ENCODE measurements around the gene ZNF423.

Gene ZNF423

DNA sequence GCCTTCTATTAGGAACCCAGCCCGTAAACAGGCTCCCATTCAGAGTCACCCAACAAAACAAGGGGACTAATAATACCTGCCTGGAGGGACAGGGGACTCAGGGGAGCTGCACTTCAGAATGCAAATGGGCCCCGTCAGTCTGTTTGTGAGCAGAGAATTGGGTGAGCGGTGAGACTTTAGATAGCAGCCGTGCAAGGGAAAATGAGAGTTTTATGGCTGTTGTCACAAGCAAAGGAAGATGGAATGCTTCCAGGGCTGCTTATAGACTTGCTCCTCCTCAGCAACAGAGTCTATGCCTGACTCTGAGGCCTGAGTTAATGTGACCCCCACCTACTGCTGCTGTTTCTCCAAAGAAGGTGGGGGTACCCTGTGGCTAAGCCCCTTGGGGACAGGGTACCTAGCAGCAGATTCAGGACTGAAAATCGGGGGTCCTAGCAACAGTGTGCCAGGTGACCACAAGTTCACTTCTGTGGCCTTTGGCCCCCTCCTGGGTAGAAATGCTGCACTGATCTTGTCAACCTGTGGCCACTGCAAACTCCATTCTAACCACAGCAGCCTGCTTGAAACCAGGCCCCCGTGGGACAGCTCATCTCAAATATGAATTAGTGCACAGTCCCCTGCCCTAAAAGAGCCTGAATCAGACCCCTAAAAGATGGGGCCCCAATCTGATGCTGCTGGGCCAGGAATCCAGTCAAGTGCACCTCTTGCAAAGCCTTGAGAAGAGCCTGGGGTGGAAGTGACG lies 355.9 kb downstream of the ZNF423 start:
- DNase-seq, result no peak

DNA sequence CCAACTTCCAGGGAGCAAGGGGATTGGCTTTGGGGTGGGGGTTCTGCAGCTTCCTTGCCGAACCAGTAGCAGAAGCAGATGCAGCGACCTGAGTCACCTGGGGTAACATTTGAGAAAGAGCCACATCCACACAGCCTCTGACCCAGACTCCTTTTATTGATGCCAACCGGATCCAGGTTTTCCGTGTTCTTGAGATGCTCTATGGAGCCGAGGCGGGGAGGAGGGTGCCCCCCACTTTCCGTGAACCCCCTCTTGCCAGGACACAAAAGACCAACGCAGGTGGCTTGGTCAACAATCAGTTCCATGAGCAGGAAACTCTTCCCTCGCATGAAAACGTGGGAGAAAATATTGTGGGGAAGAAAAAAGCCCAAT lies 356.5 kb downstream of the ZNF423 start:
- DNase-seq, result no peak

DNA sequence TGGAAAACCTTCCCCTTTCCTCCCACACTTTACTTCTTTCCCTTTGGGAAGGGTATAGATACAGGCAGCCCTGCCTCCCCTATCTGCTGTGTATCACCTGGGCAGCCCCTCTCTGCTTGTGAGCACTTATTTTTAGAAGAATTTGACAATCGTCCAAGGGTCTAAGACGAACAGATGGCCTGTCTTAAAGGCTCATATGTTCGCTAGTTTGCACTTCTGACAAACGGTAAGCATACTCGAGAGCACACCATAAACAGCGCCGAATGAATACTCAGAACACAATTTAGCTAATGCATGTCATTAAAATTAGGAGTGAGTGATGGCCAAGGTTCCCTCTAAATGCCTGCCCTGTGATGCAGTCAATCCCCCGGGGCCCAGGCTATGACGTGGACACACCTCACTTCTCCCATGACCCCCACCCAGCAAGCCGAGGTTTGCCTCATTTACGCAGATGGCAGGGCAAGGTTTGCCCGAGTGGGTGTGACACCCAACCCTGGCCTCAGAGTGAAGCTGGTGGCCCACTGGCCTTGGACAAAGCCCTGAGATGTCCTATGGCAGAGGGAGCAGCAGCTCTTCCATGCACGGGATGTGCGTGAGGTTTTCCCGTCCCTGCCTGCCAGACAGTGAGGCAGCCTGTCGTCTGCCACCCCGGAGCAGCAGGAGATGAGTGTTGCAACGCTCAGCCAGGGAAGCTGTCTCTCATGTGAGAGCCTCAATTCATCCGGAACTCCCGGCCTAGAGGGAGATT lies 357.1 kb downstream of the ZNF423 start:
- no peak for DNase-seq

DNA sequence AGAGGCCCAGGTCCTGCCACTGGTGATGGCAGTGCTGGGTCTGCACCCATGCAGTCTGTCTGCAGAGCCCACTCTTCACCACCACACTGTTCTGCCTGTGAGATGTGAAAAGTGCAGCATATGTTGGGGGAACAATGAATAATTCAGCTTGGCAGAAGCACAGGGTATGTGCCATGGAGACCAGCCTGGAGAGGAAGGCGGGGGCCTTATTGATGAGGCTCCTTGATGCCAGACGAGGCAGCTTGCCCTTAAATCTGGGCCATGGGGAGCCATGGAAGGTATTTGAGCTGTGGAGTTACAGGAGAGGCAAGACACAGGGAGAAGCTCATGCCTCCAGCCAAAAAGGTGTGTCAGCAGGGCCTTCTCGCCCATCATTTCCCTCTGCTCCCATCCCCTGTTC lies 357.6 kb downstream of the ZNF423 start:
- no peak for DNase-seq

DNA sequence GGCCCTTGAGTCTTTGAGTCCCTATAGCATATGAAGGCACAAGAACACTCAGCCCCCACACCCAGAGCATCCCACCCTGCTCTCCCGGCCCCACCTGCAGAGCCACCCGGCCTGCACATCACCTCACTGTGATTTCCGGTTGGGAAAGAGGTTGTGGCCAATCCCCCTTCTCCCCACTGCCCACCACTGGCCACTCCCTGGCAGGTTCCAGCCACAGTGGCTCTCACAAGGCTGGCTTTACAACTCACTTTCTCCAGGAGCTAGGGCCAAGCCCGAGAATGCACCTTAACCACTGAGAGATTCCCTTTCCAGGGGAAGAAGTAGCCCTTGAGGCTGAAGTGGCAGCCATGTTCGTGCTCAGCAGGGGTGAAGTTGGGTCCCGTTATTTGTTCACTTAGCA lies 358.4 kb downstream of the ZNF423 start:
- DNase-seq, result no peak

DNA sequence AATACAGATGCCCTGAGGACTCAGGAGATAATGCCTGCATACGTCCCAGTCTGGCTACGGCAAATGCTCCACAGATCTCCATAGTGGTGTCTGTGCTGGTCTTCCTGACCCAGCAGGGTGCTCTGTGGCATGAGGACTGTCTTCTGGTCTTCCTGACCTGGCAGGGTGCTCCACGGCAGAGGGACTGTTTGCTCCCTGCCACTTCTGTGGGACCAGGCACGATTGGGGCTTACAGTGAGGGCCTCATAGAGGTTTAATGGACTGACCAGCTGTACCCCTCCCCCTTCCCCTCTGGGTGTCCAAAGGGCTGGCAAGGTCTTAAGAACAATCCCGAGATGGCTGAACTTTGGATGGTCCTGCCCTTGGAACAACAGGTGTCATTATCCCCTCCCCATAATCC lies 359.3 kb downstream of the ZNF423 start:
- DNase-seq, result no peak

DNA sequence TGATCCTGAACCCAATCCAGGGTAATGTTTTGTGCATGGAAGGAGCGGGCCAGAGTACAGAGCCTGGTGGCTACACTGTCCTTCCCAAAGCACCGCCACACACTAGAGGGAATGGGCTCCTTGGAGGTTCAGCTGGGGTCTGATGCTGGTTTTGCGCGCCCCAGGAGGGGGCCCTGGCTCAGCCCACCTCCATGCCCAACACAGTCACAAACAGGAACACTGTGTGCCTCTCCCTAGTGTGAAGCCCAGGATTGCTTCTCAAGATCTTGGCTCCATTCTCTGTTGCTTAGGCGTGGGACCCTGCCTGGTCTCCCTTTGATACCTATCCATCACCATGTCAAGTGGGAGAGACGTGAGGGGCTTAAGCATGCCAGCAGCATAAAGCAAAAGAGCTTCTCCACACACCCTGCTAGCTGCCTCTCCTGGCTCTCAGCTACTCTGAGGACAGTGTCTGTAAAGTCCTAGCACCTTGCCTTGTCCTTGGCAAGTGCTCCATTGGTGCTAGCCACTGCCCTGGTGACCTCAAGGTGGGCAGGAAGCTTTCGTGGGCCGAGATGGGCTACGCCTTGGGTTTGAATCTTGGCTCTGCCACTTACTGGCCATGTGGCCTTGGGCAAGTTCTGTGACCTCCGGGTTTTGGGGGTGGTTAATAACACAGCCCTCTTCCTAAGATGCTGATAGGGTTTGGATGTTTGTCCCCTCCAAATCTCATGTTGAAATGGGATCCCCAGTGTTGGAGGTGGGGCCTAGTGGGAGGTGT lies 360.1 kb downstream of the ZNF423 start:
- DNase-seq, result no peak

DNA sequence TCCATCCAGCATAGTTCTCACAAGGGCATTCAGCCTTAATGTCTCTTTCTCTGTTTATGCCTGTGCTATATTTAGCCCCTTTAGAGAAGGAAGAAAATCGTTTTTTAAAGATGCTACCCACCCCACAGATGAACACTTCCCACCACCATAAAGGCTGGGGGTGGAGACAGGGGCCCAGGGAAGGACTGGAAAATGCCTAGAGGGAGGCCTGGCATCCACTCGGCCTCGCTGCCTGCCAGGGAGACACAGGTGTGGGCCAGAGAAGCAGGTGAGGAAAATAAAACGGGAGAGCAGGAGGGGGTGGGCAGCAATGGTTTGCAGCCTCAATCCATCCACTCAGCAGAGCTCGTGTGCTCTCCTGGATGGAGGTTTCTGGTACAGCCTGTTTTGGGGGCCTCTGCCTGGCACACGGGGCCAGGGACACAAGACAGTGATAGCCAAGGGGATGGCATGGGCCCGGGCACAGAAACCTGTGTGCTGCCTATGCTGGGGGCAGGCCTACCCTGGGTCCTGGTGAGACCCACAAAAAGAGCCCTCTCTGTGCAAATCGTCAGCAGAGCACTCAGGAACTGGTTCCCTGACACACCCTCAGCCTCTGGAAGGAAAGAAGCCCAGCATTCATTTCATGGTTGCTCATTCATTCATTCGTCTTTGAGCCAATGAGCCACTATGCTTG lies 360.9 kb downstream of the ZNF423 start:
- DNase-seq, result no peak

DNA sequence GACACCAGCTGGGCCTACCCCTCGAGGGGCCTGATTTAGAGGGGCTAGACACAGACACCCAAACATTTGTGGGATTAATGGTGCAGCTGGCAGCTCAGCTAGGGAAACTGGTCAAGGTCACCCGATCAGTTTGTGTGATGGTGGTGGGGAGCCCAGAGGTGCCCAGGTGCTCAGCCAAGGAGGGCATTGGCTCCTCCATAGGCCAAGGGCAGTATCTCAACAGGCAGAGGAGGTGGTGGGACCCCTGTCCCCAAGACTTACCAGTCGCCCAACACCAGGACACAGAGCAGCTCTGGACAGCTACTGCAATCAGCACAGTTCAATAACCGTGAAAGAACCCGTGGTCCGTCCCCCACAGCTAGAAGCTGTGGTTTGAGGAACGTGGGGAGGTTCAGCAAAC lies 361.4 kb downstream of the ZNF423 start:
- no peak for DNase-seq

DNA sequence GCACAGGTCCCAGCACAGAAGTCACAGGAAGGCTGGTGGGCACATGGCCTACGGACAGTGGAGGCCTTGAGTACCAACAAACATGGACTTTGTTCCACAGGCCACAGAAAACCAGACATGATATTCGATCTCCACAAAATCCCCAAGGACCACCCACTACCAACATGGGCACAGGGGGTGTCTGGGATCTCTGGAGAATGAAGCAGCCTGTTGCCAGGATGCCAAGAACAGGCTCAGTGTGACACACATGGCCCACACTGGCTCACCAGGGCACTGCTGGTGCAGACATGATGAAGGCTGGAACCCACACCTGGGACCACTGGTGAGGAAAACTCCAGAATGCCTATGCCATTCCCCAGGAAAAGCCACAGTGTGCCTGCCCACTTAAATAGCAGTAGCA lies 362.1 kb downstream of the ZNF423 start:
- no peak for DNase-seq

DNA sequence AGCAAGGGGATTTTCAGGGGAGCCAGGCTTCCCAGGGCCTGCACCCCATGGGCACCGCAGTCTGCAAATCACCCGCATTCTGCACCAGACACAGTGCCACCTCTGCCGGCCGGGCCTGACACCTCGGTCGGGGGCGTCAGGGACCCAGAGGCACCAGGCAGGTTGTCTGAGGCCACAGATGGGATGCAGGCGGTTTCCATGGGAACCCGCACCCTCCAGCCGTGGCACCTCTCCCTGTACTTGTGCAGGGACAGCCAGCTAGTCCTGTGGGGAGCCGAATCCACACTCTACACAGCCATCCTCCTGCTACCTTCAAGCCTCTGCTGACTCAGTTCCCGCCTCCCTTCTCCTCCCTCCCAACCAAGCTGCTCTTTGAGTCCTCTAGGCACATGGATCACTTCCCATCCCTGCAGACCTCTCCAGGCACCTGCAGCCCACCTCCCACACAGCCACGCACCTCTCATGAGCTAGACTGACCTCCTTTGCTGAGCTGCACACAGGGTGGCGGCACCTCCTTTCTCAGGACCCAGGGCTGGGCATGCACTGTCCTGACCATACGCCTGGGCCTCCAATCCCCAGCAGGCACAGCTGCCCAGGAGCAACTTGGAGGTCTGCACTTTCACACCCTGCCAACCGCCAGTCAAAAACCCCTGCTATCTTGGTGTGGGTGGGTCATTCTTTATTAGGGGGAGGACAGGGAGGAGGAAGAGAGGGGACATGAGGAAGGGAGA lies 362.9 kb downstream of the ZNF423 start:
- DNase-seq, result no peak

DNA sequence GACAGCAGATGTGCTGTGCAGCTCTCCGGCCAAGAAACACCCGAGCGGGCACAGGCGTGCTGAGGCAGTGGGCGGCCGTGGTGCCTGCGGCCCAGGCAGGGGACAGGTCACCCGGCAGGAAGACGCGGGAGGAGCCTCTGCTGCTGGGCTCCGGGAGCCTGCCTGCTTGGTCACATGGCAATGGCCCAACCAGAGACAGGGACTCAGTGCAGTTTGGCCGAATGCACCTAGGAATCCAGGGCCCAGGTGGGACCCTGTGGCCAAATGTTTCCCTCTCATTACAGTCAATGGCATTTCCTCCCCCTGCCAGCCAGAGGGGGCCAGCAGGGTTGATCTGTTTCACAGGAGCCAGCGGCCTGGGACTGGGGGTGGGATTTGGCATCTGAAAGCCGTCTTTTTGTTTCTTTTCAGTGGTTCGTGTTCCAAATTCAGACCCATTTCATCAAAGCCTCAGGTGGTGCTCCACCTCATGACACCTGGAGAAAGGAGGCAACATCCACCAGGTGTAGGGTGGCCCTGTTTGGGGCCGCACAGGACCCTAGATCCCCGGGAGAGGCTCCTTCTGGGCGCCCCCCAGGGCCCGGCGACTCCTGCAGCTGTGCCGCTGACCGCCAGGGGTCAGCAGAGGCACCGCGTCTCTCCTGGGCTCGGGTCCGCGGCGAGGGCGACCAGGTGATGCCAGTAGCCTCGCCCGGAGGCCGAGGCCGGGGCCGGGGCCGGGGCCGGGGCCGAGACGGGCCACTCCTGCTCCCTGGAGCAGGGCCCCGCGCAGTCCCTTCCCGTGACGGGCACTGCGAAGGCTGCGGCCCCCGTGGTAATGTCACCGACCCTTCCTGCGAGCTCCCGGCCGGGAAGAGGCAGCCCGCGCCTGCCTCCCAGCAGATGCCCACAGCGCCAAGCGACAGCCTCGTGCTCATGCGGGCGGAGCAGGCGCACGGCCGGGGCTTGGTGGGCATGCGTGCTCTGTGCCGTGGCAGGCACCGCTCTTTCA lies 363.8 kb downstream of the ZNF423 start:
- peak; percentile 23 for DNase-seq

DNA sequence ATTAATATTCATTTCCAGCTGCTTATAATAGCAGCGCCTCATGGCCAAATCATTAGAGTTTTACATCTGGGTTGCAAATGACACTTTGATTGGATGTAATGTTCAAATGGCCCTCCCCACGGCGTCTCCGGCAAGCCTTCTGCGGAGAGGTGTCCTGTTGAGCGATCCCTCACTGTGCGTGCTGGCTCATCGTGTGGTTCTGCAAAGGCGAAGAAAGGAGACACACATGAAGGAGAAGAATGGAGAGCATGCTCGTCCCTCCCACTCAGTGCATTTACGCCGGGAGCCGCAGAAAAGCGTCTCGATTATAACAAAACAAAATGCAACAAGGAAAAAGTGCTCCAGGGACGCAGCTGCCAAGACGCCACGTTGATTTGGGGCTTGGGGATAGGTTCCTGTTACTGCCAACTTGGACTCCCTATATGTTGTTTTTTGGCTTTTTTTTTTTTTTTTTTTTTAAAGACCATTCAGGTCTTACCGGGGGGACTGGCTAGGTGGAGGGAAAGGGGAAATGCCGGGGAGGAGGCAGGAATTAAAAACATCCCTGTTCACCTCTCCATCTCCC lies 364.7 kb downstream of the ZNF423 start:
- DNase-seq, result no peak

DNA sequence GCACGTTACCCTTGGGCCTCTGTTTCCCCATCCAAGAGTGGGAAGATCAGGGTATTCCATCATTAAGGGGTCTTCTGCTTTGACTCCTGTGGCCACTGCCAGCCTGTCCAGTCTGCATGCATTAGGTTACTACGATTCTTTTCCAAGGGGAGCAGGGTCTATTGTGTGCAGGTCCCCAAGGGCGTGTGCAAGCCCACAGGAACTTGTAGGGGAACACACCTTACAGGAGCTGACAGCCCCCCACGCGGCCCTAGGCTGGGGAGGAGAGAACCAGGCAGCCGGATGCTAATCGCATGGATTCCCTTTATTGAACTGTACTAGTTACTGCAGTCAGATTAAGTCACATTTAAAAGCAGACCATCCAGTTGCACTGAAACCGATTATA lies 365.6 kb downstream of the ZNF423 start:
- no peak for DNase-seq

DNA sequence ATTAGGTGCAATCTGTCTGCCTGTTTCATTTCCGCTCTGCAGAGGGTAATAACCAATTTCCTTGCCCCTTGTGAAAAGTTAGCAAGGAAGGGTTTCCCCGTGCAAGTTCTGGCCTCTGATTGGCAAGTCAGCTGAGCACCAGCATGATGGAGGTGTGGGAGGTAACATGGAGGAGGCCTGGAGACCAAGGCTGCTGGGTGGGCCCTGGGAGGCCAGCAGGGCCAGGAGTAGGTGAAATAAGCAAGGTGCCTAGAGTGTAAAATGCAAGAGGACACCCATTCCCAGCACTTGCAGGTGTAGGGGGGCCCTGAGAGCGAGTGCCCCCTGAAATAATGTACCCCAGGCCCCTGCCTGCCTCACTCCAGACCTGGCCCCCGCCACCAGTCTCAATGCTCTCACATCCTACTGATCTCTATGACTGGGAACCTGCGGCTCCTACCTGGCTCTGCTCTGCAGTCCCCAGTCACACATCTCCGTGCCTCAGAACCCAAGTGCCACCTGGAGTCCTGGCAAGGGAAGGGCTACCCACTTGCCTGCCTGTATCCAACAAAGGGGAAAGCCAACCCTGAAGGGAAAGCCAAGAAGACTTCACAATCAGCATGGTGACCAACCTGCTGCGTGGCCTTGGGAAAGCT lies 366.1 kb downstream of the ZNF423 start:
- no peak for DNase-seq

DNA sequence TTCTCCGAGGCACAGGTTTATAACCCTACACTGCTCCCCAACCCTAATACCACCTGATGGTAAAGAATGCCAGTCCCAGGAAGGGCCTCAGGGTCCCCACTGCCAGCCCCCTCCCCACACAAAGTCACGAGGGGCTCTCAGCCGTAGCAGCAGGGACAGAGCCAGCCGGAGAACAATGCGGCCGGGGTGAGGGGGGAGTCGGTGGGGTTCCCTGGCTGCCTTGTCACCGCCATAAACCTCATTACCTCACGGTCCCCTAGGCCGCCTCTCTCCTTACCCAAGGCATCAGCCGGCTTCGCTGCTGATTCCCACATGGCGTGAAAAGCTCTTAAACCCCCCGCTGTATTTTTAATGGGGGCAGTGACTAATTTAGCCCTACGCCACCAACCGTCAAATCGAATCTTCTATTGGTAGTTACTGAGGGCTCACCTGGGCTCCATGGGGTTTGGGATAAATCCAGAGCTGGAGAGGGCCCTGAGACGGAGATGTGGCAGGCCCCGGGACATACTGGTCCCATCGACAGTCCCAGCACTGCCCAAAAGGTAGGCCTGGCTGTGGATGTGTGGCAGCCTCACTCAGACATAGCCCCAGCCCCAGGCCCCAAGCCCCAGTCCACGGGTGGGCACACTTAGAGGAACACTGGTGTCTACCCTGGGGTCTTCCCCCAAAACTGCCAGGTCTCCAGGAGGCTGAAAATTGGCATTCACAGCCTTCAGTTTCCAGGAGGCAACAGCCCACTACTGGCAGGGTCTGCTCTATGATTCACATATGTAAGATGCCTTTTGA lies 367.0 kb downstream of the ZNF423 start:
- DNase-seq, result no peak

DNA sequence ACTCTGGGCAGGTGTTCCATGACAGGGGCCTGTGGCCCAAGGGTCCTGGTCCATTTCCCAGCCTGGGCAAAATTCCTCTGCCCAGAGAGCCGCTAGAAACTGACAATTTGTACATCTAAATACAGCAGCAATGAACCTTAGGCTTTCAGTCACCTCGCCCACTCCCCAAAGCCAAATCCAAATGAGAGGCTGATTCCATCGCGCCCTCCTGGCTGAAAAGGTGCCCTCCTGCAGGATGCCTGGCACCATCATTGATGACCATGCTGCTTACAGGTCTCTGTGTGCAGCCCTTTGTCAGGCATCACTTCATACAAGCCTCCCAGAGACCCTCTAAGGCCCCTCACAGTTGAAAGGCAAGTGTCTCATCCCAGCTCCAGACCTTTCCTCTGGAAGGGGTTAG lies 367.6 kb downstream of the ZNF423 start:
- DNase-seq, result no peak

DNA sequence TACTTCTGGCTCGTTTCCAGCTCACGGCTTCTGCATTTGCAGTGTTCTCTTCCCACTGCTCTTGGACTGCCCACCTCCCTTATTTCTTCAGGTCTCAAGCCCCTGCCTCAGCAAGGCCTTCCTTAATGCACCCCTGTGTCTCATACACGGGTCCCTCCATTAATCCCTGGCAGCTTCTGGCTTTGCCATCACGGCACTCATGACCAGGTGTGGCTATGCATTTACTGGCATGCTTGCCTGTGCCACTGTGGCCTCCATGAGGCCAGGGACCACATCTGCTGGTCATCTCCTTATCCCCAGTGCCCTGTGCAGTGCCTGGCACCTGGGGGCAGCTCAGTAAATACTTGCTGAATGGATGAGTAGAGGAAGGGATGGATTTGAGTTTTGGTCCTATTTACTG lies 368.2 kb downstream of the ZNF423 start:
- DNase-seq, result no peak

DNA sequence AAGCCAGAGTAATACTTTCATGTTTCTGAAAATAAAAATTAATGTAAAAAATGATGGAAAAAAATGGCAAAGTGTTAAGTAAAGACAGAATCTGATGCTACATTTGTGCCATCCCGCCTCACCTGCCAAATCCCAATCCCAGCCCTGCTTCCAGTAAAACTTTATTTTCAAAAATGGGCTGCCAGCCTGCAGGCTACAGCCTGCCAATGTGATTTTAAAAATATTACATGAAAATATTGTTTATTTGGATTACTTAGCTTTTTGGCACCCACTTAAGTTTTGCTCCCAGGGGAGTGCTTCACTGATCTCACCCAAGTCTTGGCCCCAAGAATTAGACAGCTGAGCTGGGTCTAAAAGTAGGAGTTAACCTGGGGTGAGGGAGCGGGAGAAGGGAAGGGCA lies 369.5 kb downstream of the ZNF423 start:
- DNase-seq, result no peak

DNA sequence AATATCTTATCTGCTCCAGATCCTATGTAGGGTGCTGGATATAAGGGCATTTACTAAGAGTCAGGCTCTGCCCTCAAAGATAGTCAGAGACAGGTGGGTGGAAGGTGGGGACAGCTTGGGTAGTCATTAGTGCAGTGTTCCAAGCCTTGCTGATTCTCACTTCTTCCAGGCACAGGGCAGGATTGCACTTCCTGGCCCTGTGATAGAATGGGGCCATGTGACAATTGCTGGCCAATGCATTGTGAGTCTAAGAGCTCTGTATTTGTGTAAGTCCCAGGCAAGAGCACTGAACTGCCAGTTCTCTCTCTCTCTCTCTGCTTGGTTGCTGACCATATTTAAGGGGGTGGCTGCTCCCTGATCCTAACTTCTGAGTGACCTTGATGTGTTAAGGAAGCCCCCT lies 370.2 kb downstream of the ZNF423 start:
- no peak for DNase-seq
